LNCAP (cell line): ENCODE results near the gene CLCN3.

Experiments
- CTCF ChIP-seq: fragments of 450-650 bp; IDR thresholded peaks from 2 replicates; pipeline ENCODE4 v1.5.1; 2017; ENCODE audit warnings: mild to moderate bottlenecking

CLCN3 gene

DNA sequence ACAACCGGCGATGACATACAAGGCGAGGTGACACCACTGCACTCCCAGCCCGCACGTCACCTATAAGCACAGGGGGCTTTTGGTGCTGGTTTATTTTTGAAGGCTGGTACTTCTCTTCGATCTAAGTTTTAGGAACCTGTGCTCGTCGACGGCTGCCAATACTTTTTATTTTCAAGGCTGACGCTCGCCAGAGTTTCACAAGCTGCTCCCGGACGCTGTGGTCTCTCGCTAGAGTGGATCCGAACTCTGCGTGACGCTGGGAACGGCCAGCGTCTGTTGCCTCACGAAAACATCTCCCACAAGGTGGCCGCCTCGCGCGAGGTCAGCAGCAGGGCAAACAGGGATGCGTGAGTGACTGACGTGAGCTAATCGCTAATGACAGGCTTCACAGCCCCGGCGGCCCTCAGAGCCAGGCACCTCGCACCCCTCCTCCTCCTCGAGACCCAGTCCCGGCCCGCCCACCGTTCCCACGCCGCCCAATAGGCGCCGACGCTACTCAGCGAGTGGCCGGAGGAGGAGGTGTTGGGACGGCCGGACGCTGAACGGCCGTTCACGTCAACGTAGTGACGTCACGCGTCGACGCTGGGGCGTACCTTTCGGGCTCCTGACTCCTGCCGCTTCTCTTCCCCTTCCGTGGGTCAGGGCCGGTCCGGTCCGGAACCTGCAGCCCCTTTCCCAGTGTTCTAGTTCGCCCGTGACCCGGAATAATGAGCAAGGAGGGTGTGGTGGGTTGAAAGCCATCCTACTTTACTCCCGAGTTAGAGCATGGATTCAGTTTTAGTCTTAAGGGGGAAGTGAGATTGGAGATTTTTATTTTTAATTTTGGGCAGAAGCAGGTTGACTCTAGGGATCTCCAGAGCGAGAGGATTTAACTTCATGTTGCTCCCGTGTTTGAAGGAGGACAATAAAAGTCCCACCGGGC is at the start of gene CLCN3:
CLCN3 (plus strand) TSS at position 621 of the 922 bp plus-strand sequence. CDS start 15,351 bp downstream, outside the sequence.
- no peak for TF ChIP-seq CTCF

GRCh38 chr4:169571435-169571834 is 48.9 kb upstream of the CLCN3 start:
- no peak for TF ChIP-seq CTCF

- TF ChIP-seq CTCF, result no peak
These were observed 46.5 kb upstream of the CLCN3 start for GRCh38 chr4:169573889-169574288.

GRCh38 chr4:169582203-169582602 is 38.2 kb upstream of the CLCN3 start:
- no peak for TF ChIP-seq CTCF

DNA sequence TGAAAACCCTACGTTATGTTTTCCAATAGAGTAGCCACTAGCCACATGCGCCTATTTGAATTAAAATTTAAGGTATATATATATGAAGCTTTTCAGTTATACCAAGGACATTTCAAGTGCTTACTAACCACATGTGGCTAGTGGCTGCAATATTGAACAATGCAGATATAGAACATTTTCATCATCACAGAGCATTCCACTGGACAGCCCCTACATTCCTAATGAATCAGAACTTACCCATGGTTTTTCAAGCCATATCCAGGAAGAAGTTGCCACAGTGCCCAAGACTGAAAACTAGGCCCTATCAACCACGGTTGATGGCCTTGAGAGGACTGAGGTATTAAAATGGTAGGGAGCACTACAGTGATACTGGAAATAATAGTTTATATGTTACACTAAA is 37.7 kb upstream of the CLCN3 start:
- TF ChIP-seq CTCF, result no peak

- TF ChIP-seq CTCF, result no peak
These were observed 36.8 kb upstream of the CLCN3 start for GRCh38 chr4:169583563-169583962.

- TF ChIP-seq CTCF, result no peak
These were observed 27.3 kb upstream of the CLCN3 start for GRCh38 chr4:169593050-169593560.
